ENCODE measurements around the gene CDS1. TPM values are rescaled to one million over a fixed set of nuclear protein-coding genes. Genes with fewer than 3 reads are reported as not detected.

Gene CDS1
- total and polyA plus RNA-seq, 2 of the 8 experiments (the other 6 are each of a cell fraction or from before 2014, with no cell fraction given), result 8.7 to 13.9 TPM

DNA sequence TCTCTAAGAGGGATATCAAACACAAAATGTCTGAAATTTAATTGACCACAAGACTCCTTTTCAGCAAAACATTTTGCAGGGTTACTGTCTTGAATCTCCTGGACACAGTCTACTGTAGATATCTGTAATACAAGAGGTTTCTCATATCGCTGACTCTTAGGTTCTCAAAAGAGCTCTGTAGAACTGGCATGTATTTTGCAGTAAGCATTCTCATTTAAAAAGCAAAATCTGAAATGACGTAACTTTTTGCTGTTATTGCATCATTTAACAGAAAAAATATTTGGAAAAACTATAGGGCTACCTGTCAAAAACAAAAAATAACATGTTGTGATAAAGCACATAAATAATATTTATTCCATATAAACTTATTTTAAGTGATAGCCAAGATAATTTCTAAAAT, 114.2 kb downstream of the CDS1 start (continued):
- TF ChIP-seq, protein P1, sequence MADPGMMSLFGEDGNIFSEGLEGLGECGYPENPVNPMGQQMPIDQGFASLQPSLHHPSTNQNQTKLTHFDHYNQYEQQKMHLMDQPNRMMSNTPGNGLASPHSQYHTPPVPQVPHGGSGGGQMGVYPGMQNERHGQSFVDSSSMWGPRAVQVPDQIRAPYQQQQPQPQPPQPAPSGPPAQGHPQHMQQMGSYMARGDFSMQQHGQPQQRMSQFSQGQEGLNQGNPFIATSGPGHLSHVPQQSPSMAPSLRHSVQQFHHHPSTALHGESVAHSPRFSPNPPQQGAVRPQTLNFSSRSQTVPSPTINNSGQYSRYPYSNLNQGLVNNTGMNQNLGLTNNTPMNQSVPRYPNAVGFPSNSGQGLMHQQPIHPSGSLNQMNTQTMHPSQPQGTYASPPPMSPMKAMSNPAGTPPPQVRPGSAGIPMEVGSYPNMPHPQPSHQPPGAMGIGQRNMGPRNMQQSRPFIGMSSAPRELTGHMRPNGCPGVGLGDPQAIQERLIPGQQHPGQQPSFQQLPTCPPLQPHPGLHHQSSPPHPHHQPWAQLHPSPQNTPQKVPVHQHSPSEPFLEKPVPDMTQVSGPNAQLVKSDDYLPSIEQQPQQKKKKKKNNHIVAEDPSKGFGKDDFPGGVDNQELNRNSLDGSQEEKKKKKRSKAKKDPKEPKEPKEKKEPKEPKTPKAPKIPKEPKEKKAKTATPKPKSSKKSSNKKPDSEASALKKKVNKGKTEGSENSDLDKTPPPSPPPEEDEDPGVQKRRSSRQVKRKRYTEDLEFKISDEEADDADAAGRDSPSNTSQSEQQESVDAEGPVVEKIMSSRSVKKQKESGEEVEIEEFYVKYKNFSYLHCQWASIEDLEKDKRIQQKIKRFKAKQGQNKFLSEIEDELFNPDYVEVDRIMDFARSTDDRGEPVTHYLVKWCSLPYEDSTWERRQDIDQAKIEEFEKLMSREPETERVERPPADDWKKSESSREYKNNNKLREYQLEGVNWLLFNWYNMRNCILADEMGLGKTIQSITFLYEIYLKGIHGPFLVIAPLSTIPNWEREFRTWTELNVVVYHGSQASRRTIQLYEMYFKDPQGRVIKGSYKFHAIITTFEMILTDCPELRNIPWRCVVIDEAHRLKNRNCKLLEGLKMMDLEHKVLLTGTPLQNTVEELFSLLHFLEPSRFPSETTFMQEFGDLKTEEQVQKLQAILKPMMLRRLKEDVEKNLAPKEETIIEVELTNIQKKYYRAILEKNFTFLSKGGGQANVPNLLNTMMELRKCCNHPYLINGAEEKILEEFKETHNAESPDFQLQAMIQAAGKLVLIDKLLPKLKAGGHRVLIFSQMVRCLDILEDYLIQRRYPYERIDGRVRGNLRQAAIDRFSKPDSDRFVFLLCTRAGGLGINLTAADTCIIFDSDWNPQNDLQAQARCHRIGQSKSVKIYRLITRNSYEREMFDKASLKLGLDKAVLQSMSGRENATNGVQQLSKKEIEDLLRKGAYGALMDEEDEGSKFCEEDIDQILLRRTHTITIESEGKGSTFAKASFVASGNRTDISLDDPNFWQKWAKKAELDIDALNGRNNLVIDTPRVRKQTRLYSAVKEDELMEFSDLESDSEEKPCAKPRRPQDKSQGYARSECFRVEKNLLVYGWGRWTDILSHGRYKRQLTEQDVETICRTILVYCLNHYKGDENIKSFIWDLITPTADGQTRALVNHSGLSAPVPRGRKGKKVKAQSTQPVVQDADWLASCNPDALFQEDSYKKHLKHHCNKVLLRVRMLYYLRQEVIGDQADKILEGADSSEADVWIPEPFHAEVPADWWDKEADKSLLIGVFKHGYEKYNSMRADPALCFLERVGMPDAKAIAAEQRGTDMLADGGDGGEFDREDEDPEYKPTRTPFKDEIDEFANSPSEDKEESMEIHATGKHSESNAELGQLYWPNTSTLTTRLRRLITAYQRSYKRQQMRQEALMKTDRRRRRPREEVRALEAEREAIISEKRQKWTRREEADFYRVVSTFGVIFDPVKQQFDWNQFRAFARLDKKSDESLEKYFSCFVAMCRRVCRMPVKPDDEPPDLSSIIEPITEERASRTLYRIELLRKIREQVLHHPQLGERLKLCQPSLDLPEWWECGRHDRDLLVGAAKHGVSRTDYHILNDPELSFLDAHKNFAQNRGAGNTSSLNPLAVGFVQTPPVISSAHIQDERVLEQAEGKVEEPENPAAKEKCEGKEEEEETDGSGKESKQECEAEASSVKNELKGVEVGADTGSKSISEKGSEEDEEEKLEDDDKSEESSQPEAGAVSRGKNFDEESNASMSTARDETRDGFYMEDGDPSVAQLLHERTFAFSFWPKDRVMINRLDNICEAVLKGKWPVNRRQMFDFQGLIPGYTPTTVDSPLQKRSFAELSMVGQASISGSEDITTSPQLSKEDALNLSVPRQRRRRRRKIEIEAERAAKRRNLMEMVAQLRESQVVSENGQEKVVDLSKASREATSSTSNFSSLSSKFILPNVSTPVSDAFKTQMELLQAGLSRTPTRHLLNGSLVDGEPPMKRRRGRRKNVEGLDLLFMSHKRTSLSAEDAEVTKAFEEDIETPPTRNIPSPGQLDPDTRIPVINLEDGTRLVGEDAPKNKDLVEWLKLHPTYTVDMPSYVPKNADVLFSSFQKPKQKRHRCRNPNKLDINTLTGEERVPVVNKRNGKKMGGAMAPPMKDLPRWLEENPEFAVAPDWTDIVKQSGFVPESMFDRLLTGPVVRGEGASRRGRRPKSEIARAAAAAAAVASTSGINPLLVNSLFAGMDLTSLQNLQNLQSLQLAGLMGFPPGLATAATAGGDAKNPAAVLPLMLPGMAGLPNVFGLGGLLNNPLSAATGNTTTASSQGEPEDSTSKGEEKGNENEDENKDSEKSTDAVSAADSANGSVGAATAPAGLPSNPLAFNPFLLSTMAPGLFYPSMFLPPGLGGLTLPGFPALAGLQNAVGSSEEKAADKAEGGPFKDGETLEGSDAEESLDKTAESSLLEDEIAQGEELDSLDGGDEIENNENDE (IDR thresholded peaks at IDR 0.05; ENCODE audit: insufficient replicate concordance, low read length), result no peak

All from H1 (cell line).